GM12875 (cell line): ENCODE measurements around the gene SMPX.

ENCODE experiments used
- H3K4me3 ChIP-seq: one replicate; pipeline ENCODE4 v1.5.1; 2011; ENCODE audit warnings: low read depth, low read length, control low read depth
- CTCF ChIP-seq: IDR thresholded peaks from 2 replicates; pipeline ENCODE4 v1.5.1; 2011; ENCODE audit warnings: low read depth, mild to moderate bottlenecking, control low read depth, inconsistent platforms, low read length, moderate library complexity, borderline replicate concordance; ENCODE audit not compliant: insufficient read depth

Gene SMPX

GRCh38 chrX:21717802-21718201, 40.1 kb downstream of the SMPX start:
- H3K4me3 ChIP-seq: no peak overlapping the region
- no peak for TF ChIP-seq CTCF

- TF ChIP-seq CTCF: no peak
These were observed 42.1 kb downstream of the SMPX start for GRCh38 chrX:21715825-21716224.

GRCh38 chrX:21715337-21715736, 42.6 kb downstream of the SMPX start:
- no peak overlapping the region for H3K4me3 ChIP-seq
- TF ChIP-seq CTCF: no peak

More at GRCh38 chrX:21715825-21716224, 42.1 kb downstream of the SMPX start:
- no peak overlapping the region for H3K4me3 ChIP-seq

- no peak for TF ChIP-seq CTCF
- H3K4me3 ChIP-seq: no peak overlapping the region
These were observed 46.1 kb downstream of the SMPX start for GRCh38 chrX:21711848-21712197.

GRCh38 chrX:21711129-21711847, 46.6 kb downstream of the SMPX start:
- TF ChIP-seq CTCF: no peak
- no peak overlapping the region for H3K4me3 ChIP-seq

- H3K4me3 ChIP-seq: no peak overlapping the region
- peak; percentile 8; the same call in 1 of the 2 replicates for TF ChIP-seq CTCF
These were observed 49.8 kb downstream of the SMPX start for GRCh38 chrX:21708116-21708515.

- TF ChIP-seq CTCF: no peak
- no peak overlapping the region for H3K4me3 ChIP-seq
These were observed 52.7 kb downstream of the SMPX start for GRCh38 chrX:21705225-21705624.
